HepG2 (cell line): ENCODE data around the gene EMP2. TPM values are rescaled to one million over a fixed set of nuclear protein-coding genes. Genes with fewer than 3 reads are reported as not detected.

ENCODE experiments used
- AKAP8 ChIP-seq: sonication (generic); formaldehyde crosslinking; IDR thresholded peaks from 2 replicates; pipeline ENCODE4 v1.5.1; 2020; ENCODE audit warnings: mild to moderate bottlenecking, missing genetic modification reagents
- GMEB1 ChIP-seq: sonication (generic); formaldehyde crosslinking; IDR thresholded peaks from 2 replicates; pipeline ENCODE4 v1.5.1; 2020; ENCODE audit warnings: missing genetic modification reagents, mild to moderate bottlenecking, borderline replicate concordance
- HMG20A ChIP-seq: IDR thresholded peaks from 2 replicates; pipeline ENCODE4 v1.6.1; 2016; ENCODE audit warnings: borderline replicate concordance
- MIER2 ChIP-seq: IDR thresholded peaks from 2 replicates; pipeline ENCODE4 v1.6.1; 2016; ENCODE audit warnings: missing biosample characterization, missing genetic modification reagents
- RARA ChIP-seq: IDR thresholded peaks from 2 replicates; pipeline ENCODE4 v1.6.1; 2016; ENCODE audit warnings: missing genetic modification reagents, missing compliant biosample characterization
- REL ChIP-seq: sonication (generic); formaldehyde crosslinking; conservative IDR thresholded peaks from 2 replicates; pipeline ENCODE4 v1.8.0; 2022; ENCODE audit warnings: mild to moderate bottlenecking, missing genetic modification reagents, moderate library complexity
- SKI ChIP-seq: fragments of 450-650 bp; IDR thresholded peaks from one replicate; pipeline ENCODE4 v1.6.1; 2018; ENCODE audit warnings: mild to moderate bottlenecking; ENCODE audit not compliant: partially characterized antibody
- SMAD1 ChIP-seq: sonication (generic); formaldehyde crosslinking; IDR thresholded peaks from 2 replicates; pipeline ENCODE4 v1.4.0; 2020; ENCODE audit warnings: missing genetic modification reagents, low read depth, mild to moderate bottlenecking, borderline replicate concordance
- USF2 ChIP-seq, 2 experiments: sonication (generic) in 1 of 2; formaldehyde crosslinking in 1 of 2; IDR thresholded peaks; 2 replicates each; pipeline versions ENCODE4 v1.5.1 to v1.6.1; 2011 to 2020; ENCODE audit warnings: borderline replicate concordance in 1 of 2, low read depth in 1 of 2, low read length in 1 of 2, mild to moderate bottlenecking in 1 of 2, missing genetic modification reagents in 1 of 2, moderate library complexity in 1 of 2
- ZBTB25 ChIP-seq: IDR thresholded peaks from 2 replicates; pipeline ENCODE4 v1.6.1; 2018; ENCODE audit warnings: missing genetic modification reagents
- ZKSCAN1 ChIP-seq: fragments of 150-350 bp; IDR thresholded peaks from 2 replicates; pipeline ENCODE4 v1.6.1; 2014; ENCODE audit warnings: low read length
- ZNF232 ChIP-seq: sonication (generic); formaldehyde crosslinking; IDR thresholded peaks from 2 replicates; pipeline ENCODE4 v1.4.0; 2020; ENCODE audit warnings: missing genetic modification reagents, borderline replicate concordance
- ZNF292 ChIP-seq: sonication (generic); formaldehyde crosslinking; IDR thresholded peaks from 2 replicates; pipeline ENCODE4 v1.8.1; 2022; ENCODE audit warnings: mild to moderate bottlenecking, low read depth, missing genetic modification reagents, borderline replicate concordance
- ZNF383 ChIP-seq: sonication (generic); formaldehyde crosslinking; IDR thresholded peaks from 2 replicates; pipeline ENCODE4 v1.4.0; 2020; ENCODE audit warnings: missing genetic modification reagents, mild to moderate bottlenecking, borderline replicate concordance
- polyA plus RNA-seq, 8 experiments: library from polyadenylated mRNA; depleted of rRNA in 3 of 8; stranded (reverse) in 7 of 8; unstranded in 1 of 8; fragments of >200 nt; fragmentation: Illumina TruSeq in 4 of 8; extraction: Trizol in 4 of 8; gene quantifications; 2 replicates each; pipeline versions ENCODE4 v1.2.1 to v1.2.3, GENCODE V29; 2011 to 2016; ENCODE audit warnings: low read depth in 4 of 8, missing spikeins in 1 of 8, mixed read lengths in 1 of 8; ENCODE audit not compliant: insufficient read depth in 1 of 8
- total RNA-seq, 5 experiments: library from RNA; depleted of rRNA; stranded (reverse); fragments of >200 nt; fragmentation: Illumina TruSeq; extraction: Trizol; gene quantifications; 2 replicates each; pipeline ENCODE4 v1.2.3, GENCODE V29; 2016; ENCODE audit warnings: low read depth in 1 of 5
- TF ChIP-seq, protein P1 (sequence below): sonication (generic); formaldehyde crosslinking; IDR thresholded peaks from 2 replicates; pipeline ENCODE4 v1.4.0; 2020; ENCODE audit warnings: missing genetic modification reagents, low read depth, mild to moderate bottlenecking, borderline replicate concordance
- TF ChIP-seq, protein P2 (sequence below): IDR thresholded peaks from 2 replicates; pipeline ENCODE4 v1.6.1; 2012; ENCODE audit warnings: inconsistent platforms

The EMP2 gene
- total and polyA plus RNA-seq, 2 of the 13 experiments (the other 11 are each of a cell fraction or from before 2014, with no cell fraction given): 24.6 to 91.2 TPM

GRCh38 chr16:10578474-10579316 lies 1.7 kb downstream of the EMP2 start (continued):
- TF ChIP-seq ZNF383 (CRISPR knock-in tag): no peak
- peak; percentile 73; the same call in 1 of the 2 replicates for TF ChIP-seq ZNF292 (CRISPR knock-in tag)
- peak; percentile 52 for TF ChIP-seq SKI
- peak; percentile 63 for TF ChIP-seq HMG20A (CRISPR knock-in tag)
- 0 out of 2 replicates have a peak, but pooled peaks have one; percentile 33 for TF ChIP-seq SMAD1
- 0 out of 2 replicates have a peak, but pooled peaks have one; percentile 33 for TF ChIP-seq AKAP8 (CRISPR knock-in tag)
- TF ChIP-seq, protein P1, sequence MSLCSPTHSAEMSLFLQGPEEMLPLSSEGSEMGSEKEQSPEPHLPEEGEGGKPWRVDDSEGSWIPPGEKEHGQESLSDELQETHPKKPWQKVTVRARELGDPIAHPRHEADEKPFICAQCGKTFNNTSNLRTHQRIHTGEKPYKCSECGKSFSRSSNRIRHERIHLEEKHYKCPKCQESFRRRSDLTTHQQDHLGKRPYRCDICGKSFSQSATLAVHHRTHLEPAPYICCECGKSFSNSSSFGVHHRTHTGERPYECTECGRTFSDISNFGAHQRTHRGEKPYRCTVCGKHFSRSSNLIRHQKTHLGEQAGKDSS (CRISPR knock-in tag): 0 out of 2 replicates have a peak, but pooled peaks have one; percentile 10
- TF ChIP-seq ZKSCAN1: no peak
- TF ChIP-seq ZBTB25 (CRISPR knock-in tag): peak; percentile 79
- no peak for TF ChIP-seq REL (CRISPR knock-in tag)
- TF ChIP-seq USF2 (IDR thresholded peaks at IDR 0.05; ENCODE audit: low read depth, low read length): no peak
- no peak for TF ChIP-seq USF2 (CRISPR knock-in tag; IDR thresholded peaks at IDR 0.05; ENCODE audit: borderline replicate concordance)
- no peak for TF ChIP-seq MIER2 (CRISPR knock-in tag)
- TF ChIP-seq, protein P2, sequence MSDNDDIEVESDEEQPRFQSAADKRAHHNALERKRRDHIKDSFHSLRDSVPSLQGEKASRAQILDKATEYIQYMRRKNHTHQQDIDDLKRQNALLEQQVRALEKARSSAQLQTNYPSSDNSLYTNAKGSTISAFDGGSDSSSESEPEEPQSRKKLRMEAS: peak; percentile 42; the same call in 1 of the 2 replicates
- TF ChIP-seq RARA (CRISPR knock-in tag): peak; percentile 83
- no peak for TF ChIP-seq GMEB1
- no peak for TF ChIP-seq ZNF232 (CRISPR knock-in tag)
